ENCODE data around the gene LILRB3. TPM values are rescaled to one million over a fixed set of nuclear protein-coding genes. Genes with fewer than 3 reads are reported as not detected.
"Not testable (repeated sequence)": the region's sequence is repeated elsewhere in the genome, so short reads cannot be mapped to it uniquely, and the experiment has no call there.

Gene LILRB3
- total RNA-seq, 1 donor from 2014 or later, result 3.6 TPM

DNA sequence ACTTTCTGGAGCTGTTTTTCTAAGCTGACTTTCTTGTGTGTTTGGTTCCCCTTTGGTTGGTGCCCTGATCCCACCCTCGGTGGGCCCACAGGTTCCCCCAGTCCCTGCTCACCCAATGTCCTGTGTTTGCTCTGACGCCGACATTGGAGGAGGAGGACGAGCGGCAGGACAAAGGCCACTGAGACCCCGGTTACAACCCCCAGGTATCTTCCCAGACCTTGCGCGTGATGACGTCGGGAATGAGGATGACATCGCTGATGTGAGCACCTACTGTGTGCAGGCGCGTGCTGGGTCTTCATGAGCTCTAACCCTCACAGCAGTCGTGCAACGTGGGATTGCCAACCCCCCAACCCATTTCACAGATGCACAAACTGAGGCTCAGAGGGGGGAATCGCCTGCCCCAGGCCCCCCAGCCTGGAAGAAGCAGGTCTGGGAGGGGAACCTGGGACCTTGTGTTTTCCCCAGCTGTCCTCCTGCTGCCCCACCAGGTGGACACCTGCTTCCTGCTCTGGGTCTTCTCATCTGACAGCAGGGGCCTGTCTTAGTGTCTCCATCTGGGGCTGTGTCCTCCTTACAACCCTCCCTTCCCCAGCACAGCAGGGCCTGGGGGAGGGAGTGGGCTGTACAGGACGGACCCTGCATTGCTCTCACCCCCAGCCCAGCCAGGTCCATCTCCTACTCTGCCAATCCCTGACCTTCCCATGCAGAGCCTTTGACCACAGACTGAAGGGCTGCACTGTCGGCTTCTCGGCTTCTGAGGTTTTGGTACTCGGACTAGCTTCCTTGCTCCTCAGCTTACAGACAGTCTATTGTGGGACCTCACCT lies 24.5 kb upstream of the LILRB3 start:
- ATAC-seq (ENCODE audit: poor library complexity) (peak; percentile 23), DNase-seq (no peak)
- intact Hi-C loops (cut with DNase I), result no loop called here

DNA sequence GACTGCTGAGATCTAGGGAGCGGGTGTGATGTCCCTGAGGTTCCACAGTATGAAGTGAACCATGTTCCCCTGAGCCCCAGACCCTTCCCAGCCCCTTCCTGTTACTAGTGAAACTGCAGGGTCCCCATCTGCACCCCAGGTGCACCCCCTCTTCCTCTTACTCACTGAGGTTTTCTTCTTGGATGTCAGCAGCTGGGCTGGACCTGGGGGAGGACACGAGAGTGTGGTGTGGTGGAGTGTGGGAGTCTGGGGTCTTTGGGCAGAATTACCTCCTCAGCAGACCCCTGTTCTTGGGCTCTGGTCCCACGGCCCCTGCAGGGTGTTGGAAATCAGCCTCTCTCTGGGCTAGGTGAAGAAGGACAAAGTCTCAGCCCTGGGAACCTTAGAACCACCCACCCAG lies 23.1 kb upstream of the LILRB3 start:
- intact Hi-C loops (cut with DNase I), result no loop called here
- DNase-seq (no peak), ATAC-seq (ENCODE audit: poor library complexity) (no peak)

GRCh38 chr19:54243809-54244208 lies 21.0 kb upstream of the LILRB3 start:
- ATAC-seq (ENCODE audit: poor library complexity); intact Hi-C loops (cut with DNase I); DNase-seq: not testable (repeated sequence)

DNA sequence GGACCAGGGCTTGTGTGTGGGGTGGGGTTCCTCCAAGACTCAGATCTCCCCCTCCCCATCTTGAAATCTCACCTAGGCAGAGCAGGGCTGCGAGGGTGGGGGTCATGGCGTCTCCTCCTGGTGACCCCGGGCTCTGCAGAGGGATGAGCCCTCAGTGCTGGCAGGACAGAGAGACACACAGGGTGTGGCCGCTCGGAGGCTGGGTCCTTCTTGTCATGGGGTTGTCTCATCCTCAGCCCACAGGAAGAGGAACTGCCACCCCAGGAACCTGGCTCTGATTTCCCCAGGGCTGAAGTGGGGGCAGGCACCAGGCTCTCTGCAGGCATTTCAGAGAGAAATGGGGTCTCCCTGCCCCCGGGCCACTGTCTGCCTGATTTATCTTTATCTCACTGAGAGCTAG lies 19.8 kb upstream of the LILRB3 start, which contains the start of gene LILRA6:
Gene LILRA6, minus strand, starts transcription at position 145 of the 400 bp plus-strand sequence.
- peak; percentile 69 for ATAC-seq (ENCODE audit: poor library complexity)
- DNase-seq; intact Hi-C loops (cut with DNase I): not testable (repeated sequence)

- intact Hi-C loops (cut with DNase I); ATAC-seq (ENCODE audit: poor library complexity); DNase-seq: not testable (repeated sequence)
These were observed 19.4 kb upstream of the LILRB3 start for GRCh38 chr19:54242234-54242633.

DNA sequence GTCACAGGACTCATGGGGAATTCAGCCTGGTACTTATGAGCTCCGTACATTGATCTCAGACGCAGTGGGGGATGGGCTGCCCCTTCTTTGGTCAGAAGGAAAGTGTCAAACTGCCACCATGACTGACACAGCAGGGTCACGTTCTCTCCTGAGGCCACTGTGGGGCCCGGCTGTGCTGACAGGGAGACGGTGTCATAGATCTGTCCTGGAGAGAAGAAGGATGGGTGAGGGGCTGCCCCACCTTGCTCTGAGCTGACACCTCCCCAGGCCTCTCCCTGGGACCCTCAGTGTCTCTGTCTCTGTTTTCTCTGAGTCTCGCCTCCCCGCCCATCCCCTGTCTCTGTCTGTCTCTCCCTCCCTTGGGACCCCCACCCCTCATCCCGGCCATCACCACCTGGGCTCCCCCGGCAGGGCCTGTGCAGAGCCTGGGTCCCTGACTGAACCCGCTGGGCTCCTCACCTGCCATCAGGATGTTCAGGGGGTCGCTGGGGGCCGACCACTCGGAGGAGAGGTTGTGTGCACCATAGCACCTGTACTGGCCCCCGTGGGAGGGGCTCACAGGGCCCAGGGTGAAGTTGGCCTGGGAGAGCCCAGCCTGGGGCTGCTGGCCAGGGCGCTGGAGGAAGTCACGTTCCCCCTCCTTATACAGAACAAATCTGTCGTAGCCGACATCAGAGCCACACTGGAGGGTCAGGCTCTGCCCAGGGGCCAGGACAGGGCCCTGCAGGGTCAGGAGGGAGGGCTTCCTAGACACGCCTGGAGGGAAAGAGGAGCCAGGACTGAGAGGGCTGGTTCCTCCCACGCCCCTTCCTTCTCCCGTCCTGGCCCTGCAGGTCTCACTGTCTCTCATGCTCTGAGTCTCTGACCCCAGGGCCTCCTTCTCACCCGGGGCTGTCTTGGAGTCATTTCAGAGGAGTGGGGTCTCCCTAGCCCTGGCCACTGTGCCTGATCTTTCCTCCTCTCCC lies 17.8 kb upstream of the LILRB3 start:
- DNase-seq; ATAC-seq (ENCODE audit: poor library complexity); intact Hi-C loops (cut with DNase I): not testable (repeated sequence)

- ATAC-seq (ENCODE audit: poor library complexity), result peak; percentile 20
- intact Hi-C loops (cut with DNase I); DNase-seq: not testable (repeated sequence)
These were observed 16.9 kb upstream of the LILRB3 start for GRCh38 chr19:54239491-54240371.

DNA sequence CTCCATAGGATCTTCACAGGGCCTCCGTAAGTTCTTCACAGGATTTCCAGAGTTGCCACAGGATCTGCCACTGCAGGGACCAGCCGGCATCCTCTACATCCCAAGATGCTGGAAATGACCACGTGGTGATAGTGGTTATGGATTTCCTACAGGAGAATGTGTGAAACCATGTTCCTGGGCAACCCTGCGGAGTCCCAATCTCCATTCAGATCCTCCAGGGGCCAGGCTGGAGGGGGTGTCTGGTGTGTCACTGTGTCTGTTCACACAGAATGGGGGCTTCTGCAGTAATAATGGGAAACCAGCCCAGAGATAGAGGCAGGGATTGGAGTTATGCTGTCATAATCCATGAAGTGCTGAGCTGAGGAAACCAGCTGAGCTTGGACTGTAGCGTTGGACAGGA lies 11.1 kb upstream of the LILRB3 start:
- DNase-seq (no peak), ATAC-seq (ENCODE audit: poor library complexity) (no peak)
- intact Hi-C loops (cut with DNase I), result loop anchor here (5.0 kb wide), 1 partner anchor 62 kb away; the partner anchor contains the start of gene TMC4

DNA sequence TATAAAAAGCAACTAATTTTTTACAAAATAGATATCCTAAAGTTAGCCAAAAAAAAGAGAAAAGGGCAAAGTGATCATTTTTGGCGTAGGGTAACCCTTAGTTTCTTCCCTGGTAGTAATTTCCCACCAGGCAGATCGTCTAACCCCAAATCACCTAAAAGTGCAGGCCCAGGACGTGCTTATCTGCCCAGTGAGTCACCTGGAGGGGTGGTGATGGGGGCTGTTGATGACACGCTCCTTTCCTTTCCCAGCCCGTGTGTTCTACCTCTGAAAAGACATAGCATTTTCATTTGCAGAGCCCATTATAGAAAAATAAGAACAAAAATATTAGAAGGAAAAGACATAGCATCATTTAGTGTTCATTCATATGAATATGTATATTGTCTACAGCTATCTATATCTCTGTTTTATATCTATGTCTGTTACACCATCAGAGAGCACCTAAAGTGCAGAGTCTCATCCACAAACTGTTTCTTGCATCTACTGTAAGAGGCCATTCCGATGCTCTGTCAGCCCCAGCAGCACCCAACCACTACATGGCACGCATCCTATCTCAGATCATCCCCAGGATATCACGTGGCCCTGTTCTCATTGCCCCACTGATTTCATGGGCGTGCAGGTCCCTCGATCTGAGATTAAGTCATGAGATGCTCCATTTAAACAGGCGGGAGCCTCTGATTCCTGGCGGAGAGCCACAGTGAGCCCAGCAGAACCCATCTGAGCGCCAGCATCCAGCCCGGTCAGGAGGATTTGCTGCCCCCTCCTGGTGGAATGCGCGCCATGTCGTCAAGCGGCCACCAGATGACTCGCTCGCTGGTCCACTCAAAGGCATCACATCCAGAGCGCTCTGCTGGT lies 8.5 kb upstream of the LILRB3 start:
- intact Hi-C loops (cut with DNase I), result loop anchor here (5.0 kb wide), 1 partner anchor 59 kb away; the partner anchor contains the start of gene TMC4
- ATAC-seq (ENCODE audit: poor library complexity) (peak; percentile 97), DNase-seq (peak; percentile 91)

DNA sequence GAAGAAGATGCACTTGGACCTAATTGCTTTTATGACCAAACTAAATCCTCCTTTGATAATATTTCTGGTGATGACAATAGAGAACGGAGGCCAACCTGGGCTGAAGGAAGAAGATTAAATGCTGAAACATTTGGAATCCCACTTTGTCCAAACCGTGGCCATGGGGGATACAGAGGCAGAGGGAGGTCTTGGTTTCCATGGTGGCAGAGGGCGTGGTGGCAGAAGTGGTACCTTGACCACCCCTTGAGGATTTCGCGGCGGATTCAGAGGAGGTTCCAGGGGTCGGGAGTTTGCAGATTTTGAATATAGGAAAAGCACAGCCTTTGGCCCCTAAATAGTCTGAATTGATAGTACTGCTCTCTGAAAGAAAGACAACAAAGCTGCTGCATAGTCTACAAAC lies 7.2 kb upstream of the LILRB3 start:
- intact Hi-C loops (cut with DNase I), result loop anchor here (5.0 kb wide), 1 partner anchor 58 kb away; the partner anchor contains the start of gene TMC4
- ATAC-seq (ENCODE audit: poor library complexity) (no peak), DNase-seq (no peak)

GRCh38 chr19:54229146-54229545 lies 6.3 kb upstream of the LILRB3 start:
- DNase-seq (no peak), ATAC-seq (ENCODE audit: poor library complexity) (no peak)
- intact Hi-C loops (cut with DNase I), result no loop called here

DNA sequence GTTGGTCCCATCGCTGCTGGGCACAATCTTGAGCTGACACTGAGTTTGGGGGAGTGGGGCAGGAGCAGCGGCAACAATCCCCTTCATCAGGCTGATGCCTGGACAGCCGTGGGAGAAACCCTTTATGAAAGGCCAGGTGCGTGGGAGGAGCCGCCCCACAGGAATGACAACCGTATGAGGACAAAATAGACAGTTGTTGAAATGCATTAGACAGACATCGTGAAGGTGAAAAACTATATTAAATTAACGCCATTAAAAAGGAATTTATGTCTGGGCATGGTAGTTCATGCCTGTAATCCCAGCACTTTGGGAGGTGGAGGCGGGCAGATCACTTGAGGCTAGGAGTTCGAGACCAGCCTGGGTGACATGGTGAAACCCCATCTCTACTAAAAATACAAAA lies 1.8 kb upstream of the LILRB3 start:
- ATAC-seq (ENCODE audit: poor library complexity); DNase-seq; intact Hi-C loops (cut with DNase I): not testable (repeated sequence)

DNA sequence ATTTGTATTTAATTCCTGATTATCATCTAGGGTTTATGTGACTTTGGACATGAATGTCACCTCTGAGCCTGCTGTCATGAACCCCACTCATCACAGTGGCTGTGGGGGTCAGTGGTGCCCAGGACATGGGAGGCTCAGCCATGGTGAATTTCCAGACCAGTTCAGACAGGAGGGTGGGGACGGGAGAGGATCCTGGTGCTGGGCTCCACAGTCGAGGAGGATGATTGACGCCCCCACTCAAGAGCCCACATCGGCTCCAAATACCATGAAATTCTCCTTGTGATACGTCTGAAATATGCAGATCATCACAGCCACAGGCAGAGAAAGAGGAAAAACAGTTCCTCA lies 1.1 kb upstream of the LILRB3 start:
- ATAC-seq (ENCODE audit: poor library complexity); intact Hi-C loops (cut with DNase I); DNase-seq: not testable (repeated sequence)

GRCh38 chr19:54223277-54223936 lies 600 bp upstream of the LILRB3 start:
- ATAC-seq (ENCODE audit: poor library complexity), result peak; percentile 13
- intact Hi-C loops (cut with DNase I); DNase-seq: not testable (repeated sequence)

- ATAC-seq (ENCODE audit: poor library complexity); intact Hi-C loops (cut with DNase I); DNase-seq: not testable (repeated sequence)
These were observed 860 bp downstream of the LILRB3 start for GRCh38 chr19:54221947-54222346.

DNA sequence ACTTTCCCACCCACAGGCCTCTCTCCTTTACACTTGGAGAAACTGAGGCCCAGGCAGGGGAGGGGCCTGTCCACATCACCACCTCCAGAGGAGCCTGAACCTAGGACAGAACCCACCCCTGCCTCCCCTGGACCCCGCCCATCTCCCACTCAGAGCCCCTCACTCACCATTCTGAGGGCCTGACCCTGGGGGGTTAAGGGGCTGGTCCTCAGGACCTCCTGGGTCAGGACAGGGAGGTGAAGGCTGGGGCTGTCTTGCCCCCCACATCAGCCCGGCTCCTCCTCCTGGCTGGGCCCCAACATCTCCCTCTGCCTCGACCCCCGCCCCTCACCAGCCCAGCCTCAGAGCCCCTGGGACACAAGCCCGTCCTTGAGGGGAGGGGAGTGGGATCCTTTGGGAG lies 3.1 kb downstream of the LILRB3 start:
- DNase-seq; ATAC-seq (ENCODE audit: poor library complexity); intact Hi-C loops (cut with DNase I): not testable (repeated sequence)

All from Right ventricle myocardium superior (tissue), 1 donor.